GM18505 (cell line): ENCODE measurements around the gene ADAM29.
"Not testable (repeated sequence)": the region's sequence is repeated elsewhere in the genome, so short reads cannot be mapped to it uniquely, and the experiment has no call there.

Experiments used
- ATAC-seq: cut with Tn5 transposase; IDR thresholded peaks from one replicate; pipeline ENCODE4 v1.9.1; 2021; ENCODE audit not compliant: unreplicated experiment
- POLR2A ChIP-seq: IDR thresholded peaks from 4 replicates; pipeline ENCODE4 v1.6.1; 2011; ENCODE audit warnings: borderline replicate concordance; ENCODE audit not compliant: insufficient read depth, insufficient read length; ENCODE audit errors: extremely low read depth

ADAM29 gene

GRCh38 chr4:174918058-174918457 lies at the start of gene ADAM29:
Gene ADAM29 (plus strand): TSS chr4:174918358. CDS start chr4:174975526, 57,168 bp downstream.
- ATAC-seq: no peak
- TF ChIP-seq POLR2A: no peak

- TF ChIP-seq POLR2A: no peak
- no peak for ATAC-seq
Measured at GRCh38 chr4:174869339-174869738, 48.8 kb upstream of the ADAM29 start.

GRCh38 chr4:174870311-174870710 lies 47.8 kb upstream of the ADAM29 start:
- ATAC-seq: no peak
- no peak for TF ChIP-seq POLR2A

- TF ChIP-seq POLR2A: no peak
- no peak for ATAC-seq
Measured at GRCh38 chr4:174871407-174871806, 46.8 kb upstream of the ADAM29 start.

- ATAC-seq: not testable (repeated sequence)
Measured at GRCh38 chr4:174873146-174873545, 45.0 kb upstream of the ADAM29 start.

- no peak for ATAC-seq
Measured at GRCh38 chr4:174873931-174874330, 44.2 kb upstream of the ADAM29 start.

GRCh38 chr4:174874898-174875297 lies 43.3 kb upstream of the ADAM29 start:
- no peak for TF ChIP-seq POLR2A
- no peak for ATAC-seq

More at GRCh38 chr4:174873931-174874330, 44.2 kb upstream of the ADAM29 start:
- TF ChIP-seq POLR2A: no peak

GRCh38 chr4:174880001-174880400 lies 38.2 kb upstream of the ADAM29 start:
- no peak for ATAC-seq
- no peak for TF ChIP-seq POLR2A

- no peak for TF ChIP-seq POLR2A
- ATAC-seq: no peak
Measured at GRCh38 chr4:174882317-174882992, 35.7 kb upstream of the ADAM29 start.

GRCh38 chr4:174907508-174907907 lies 10.7 kb upstream of the ADAM29 start:
- no peak for ATAC-seq
- TF ChIP-seq POLR2A: no peak

- TF ChIP-seq POLR2A: no peak
- ATAC-seq: no peak
Measured at GRCh38 chr4:174910271-174910670, 7.9 kb upstream of the ADAM29 start.

- no peak for ATAC-seq
- no peak for TF ChIP-seq POLR2A
Measured at GRCh38 chr4:174912919-174913543, 5.1 kb upstream of the ADAM29 start.

- ATAC-seq: no peak
- no peak for TF ChIP-seq POLR2A
Measured at GRCh38 chr4:174919886-174920423, 1.8 kb downstream of the ADAM29 start.

- ATAC-seq: no peak
- no peak for TF ChIP-seq POLR2A
Measured at GRCh38 chr4:174926958-174927357, 8.8 kb downstream of the ADAM29 start.
